Right forelimb (tissue), 1 donor: Measurements from ENCODE around the gene GOLT1A.
A peak's percentile ranks its signal among the peaks of the same experiment; 100 is the strongest.

Source experiments
- DNase-seq: peaks from one replicate; pipeline ENCODE4 v3.0.0-alpha.2; 2018

Gene GOLT1A

DNA sequence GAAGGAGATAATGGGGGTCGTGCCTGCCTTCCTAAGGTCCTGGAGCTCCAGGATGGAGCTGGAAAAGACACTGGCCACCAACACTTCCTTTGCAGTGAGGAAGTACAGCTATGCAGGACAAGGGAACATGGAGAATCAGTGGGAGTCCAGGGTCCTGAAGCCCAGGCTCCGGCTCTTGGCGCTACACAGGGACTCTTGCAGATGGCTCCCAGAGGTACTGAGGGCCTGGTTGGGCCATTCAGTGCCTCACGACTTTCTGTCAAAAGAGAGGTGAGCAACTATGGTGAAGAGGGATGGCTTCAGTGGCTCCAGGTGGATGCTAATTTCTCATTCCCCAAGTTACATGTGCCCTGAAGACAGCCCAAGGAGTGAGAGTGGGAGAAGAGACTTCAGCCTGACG is 60.1 kb downstream of the GOLT1A start:
- no peak for DNase-seq

DNA sequence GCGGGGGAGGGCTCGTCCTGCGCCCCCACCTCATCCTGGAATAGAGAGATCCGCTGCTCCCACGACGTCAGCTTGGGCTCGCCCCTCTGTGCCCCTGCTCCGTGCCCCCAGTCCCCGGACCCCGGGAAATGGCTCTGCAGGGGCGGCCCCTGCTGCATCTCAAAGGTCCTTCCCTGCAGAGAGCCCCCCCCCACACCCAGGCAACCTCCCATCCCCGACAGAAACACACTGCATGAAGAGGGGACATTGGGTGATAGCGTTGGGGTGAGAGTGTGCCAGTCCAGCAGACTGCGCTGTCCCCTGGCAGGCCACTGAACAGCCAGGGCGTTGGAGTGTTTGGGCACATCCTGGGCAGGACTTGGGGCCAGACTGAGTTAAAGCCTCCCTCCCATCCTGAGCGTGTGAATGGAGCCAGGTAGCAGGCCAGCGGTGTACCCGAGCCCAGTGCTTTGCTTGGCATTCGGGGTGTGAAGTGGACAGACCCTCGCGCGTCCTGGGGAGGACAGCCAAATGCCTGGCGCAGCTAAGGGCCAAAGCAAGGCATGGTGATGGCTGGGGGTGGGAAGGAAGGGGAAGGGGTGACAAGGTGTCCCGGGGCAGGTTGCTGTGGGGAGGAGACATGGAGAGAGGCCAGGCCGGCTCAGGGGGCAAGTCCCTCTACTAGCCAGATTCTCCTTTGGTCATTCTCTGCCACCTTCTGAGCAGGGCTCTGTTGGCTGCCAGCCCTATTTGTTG is 61.3 kb downstream of the GOLT1A start:
- no peak for DNase-seq

DNA sequence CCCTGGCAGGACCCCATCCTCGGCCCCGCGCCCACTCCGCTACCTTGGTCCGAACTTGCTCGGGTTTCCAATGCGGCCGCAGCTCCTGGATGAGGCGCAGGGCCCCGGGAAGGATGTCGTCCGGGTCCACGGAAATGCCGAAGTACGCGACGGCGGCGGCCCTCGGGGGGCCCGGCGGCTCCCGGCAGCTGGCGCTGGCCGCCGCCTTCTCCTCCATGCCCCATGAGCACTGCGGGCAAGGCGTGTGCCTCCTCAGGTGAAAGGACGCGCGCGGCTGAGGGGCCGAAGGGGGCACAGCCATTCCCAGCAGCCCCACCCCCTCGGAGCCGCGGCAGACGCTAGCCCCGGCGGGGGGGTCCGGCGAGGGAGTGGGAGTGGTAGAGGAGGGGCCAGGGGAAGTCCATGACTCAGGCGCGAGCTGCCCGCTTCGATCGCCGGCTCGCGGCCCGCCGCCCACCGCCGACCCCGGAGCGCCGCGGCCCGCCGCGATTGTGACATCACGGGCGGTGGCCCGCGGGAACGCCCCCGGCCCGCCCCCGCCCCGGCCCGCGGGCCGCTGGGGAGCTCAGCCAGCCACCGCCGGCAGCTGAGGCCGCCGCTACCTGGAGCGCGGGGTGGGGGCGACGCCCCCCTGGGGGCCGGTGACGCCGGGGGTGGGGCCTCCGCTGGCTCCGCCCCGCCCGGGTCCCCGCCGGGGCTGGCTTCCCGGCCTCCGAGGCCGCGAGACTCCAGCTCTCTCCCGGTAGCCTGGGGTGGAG is 62.1 kb downstream of the GOLT1A start, which contains the start of gene ETNK2:
TSS of gene ETNK2 (minus strand) at position 493 of the 758 bp plus-strand sequence. CDS start at position 301, 192 bp downstream.
- DNase-seq, result peak; percentile 83

DNA sequence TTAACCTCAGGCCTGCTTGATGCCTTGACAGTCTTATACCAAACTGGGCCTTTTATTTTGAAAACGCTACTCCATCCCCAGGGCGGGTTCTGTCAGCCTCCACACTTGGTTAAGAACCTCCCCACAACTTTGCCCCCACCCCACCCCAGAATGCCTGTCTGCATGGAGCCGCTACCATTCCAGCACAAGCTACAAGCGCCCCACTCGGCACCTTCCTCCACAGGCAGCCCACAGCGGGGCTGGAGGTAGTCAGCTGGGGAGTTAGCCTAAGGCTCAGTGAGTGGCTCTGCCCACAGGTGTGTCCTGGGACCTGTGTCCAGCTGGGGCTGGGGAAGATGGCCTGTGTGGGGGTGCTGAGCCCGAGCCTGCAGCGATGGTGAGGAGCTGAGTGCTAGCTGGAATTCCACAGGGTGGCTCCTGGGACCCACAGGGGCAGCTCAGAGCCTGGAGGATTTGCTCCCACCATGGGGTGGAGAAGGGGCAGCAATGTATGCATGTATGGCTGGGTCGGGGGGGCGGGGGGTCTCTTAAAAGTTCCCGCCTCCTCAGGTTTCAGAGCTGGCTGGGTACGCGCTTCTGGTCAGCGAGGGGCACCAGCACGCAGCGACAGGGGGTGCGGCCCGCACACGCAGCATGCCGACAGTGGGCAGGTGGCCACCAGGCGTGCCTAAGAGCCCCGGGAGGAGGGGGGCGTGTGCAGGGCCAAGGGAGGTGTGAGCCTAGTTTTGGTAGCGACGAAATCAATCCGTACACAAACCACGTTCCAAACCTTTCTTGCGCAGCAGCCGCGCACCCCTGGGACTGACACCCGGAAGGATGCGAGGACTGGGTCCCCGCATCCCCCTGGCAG is 62.9 kb downstream of the GOLT1A start:
- DNase-seq, result no peak

DNA sequence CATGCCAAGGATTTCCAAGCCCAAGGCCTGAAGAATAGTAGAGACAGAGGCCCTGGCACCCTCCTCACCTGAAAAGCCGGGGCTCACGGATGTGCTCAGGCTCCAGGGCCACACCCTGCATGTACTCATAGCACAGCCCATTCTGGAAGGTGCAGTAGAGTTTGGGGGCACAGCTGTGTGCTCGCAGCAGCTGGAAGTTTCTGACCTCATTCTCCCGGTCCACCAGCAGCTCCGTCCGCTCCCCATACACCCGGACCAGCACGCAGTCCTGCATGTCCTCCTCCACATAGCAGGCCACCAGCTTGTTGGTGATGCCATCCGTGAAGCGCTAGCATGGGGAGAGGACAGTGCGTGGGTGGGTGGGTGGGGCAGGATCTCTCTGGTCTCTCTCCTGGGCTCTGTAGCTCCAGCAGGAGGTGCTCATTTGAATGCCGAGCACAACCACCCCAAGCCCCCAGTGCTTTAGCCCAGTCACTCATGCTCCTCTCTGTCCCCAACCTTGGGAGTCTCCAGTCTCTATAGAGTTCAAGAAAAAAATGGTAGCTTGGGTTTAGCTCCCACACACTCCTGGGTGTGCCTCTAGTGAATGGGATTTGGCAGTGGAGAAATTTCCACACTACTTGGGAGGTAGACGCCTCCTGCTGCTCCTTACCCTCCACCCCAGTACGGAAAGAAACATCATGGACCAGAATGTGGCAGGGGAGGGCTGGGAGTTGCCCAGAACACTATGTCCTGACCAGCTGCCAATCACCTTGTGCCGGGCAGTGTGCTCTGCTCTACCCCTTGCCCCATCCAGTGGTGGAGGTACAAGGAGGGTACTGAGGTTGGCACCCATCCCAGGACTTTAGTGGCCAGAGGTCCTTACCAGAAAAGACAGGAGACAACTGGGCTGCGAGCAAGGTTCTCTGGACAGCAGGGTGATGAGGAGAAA is 63.9 kb downstream of the GOLT1A start:
- DNase-seq, result no peak

DNA sequence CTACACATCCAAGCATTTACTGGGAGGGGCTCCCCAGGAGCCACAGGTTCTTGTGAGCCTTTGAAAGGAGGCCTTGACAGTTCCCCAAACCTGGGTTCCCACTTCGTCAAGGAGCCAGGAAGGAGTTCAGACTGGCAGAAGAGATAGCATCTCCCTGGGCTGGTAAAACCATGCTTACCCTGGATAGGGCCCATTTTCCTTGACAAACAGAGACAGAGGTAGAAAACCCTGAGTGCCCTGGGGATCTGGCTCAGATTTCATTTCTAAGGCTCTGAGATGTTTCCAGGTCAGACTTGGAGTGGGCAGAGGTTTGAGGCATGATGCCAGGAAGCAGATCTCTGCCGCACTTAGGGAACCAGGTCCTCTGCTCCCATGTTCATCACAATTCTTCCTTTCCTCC is 64.7 kb downstream of the GOLT1A start:
- DNase-seq, result no peak
